NOMO-1 treated with dmso at 0.1 percent for 144 hours (cell line): Measurements from ENCODE around the gene SCARB1.

Source experiments
- DNase-seq: peaks from one replicate; lab custom pipeline; 2025; ENCODE audit not compliant: unreplicated experiment; lab: John Stamatoyannopoulos, UW

Gene SCARB1

DNA sequence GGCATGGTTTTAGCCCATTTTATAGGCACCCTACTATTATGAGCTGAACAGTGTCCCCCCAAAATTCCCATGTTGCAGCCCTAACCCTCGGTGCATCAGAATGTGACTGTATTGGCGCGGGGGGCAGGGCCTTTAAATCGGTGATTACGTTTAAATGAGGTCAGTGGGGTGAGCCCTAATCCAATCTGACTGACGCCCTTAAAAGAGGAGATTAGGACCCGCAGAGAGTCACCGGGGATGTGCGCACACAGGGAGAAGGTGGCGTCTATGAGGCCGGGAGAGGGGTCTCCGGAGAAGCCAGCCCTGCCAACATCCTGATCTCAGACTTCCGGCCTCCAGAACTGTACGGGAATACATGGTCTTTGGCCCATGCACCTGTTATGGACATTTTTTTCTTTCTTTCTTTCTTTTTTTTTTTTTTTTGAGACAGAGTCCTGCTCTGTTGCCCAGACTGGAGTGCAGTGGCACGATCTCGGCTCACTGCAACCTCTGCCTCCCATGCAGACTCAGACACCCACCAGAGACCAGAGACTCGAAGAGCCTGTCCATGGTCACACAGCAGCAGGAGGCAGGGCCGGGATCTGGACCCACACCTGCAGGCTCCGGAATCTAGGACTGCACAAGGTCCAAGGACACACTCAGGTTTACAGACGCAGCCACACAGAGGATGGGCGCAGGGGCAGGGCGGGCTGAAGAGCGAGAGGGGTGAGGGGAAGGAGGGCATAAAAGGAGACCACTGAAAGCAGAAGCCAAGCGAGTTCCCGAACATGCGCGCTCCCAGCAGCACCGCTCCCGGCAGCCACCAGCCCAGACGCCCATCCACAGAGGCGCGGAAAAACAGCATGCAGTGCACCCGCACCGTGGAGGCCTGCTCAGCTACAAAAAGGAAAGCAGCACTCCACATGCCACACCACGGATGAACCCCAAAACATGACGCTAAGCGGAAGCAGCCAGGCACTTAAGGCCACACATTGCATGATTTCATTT, 19.0 kb downstream of the SCARB1 start:
- no peak for DNase-seq

DNA sequence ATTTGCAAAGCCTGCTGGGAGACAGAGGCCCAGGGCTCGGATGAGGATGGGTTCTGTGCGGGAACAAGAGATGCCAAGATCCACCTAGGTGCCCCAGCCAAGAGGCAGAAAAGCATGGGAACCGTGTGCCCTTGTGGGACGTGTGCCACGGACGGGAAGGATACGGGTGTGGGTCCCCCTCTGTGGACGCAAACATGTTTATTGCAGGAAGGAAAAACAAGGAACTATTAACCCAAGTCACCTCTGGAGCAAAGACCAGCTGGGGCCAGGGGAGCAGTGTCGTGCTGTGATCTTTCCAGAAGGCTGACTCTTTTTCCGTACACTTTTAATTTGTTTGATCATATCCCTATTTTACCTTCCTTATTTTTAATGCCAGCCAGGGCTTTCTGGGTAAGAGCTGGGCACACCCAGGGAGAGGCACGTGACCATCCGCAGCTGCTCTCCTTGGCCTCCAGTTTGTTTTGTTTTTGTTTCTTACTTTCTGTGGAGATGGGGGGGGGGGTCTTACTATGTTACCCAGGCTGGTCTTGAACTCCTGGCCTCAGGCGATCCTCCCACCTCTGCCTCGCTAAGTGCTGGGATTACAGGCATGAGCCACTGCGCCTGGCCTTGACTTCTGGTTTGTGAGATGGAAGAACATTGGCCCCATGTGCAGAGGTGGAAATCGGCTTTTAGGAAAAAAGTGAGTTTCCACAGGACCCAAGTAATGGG, 20.7 kb downstream of the SCARB1 start:
- no peak for DNase-seq

DNA sequence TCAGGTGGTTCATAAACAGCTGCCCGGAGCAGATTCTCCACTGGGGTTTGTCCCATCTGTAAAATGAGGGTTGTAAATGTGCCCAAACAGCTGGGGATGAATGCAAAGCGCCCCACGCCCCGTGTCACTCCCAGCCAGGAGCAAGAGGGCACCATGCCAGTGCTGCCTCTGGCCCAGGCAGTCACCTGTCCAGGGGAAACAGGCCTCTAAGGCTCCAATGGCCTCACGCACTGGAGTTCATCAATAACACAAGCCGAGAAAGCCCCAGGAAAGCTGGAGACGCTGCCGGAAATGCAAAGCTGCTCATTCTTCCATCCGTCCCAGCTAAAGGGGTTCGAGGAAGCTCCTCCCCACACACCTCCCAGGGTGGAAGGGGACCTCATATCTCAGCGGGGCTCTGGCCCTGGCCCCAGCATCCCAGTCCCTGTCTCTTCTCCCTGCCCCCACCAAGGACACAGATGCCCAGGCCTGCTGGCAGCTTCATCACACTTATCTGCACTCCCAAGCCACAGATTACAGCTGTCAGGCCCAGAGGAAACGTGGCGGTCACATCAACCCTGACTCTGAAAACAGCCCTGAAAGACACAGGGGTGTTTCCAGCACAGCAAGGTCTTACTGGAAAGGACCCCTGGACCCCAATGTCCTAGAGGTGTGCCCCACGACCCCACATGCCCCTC, 21.5 kb downstream of the SCARB1 start:
- no peak for DNase-seq

DNA sequence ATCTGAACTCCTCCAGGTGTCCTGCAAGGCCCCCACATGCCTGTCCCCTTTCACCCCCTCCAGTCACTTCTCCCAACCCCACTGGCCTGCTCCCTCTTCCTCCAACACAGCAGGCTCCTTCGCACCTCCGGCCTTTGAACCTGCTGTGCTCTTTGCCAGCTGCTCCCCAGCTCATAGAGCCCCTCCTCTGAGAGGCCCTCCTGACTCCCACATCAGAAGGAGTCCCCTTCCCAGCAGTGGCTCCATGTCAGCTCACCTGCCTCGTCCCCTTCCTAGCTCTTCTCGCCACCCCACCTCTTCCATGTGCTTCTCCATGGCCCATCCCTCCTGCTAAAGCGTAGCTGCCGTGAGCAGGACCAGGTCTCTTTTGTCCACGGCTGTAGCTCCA, 22.1 kb downstream of the SCARB1 start:
- no peak for DNase-seq

DNA sequence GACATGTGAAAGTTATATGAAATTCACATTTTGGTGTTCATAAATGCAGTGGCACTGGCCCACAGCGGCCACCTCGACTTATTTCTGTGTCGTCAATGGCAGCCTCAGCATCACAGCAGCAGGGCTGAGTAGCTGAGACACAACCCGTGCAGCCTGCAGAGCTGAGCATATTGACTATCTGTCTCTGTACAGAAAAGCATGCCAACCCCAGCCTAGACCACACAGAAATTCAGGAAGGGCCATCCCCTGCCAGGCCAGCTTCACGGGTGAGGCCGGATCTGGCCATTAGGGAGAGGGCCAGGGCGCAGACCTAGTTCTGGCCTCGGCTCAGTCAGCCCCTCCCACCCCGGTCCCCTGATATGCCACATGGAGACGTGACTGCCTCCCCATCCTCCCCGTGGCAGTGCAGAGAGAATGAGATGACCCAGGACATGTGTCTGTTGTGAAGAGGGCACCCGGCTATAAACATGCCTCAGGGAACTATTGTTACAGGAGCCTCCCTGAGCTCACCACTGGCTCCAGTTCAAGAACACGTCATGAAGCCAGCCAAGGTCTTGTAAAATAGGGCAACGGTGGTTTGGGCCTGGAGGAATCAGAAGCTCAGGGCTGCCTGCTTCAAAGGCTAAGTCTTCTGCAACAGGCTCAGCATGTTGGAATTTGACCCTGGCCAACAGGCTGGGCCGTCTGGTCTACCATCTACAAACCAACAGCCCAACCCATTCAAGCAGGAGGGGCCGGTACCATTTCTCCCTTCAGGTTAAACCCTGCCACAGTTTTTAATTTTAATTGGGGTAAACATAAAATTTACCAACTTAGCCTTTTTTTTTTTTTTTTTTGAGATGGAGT, 25.5 kb downstream of the SCARB1 start:
- no peak for DNase-seq

DNA sequence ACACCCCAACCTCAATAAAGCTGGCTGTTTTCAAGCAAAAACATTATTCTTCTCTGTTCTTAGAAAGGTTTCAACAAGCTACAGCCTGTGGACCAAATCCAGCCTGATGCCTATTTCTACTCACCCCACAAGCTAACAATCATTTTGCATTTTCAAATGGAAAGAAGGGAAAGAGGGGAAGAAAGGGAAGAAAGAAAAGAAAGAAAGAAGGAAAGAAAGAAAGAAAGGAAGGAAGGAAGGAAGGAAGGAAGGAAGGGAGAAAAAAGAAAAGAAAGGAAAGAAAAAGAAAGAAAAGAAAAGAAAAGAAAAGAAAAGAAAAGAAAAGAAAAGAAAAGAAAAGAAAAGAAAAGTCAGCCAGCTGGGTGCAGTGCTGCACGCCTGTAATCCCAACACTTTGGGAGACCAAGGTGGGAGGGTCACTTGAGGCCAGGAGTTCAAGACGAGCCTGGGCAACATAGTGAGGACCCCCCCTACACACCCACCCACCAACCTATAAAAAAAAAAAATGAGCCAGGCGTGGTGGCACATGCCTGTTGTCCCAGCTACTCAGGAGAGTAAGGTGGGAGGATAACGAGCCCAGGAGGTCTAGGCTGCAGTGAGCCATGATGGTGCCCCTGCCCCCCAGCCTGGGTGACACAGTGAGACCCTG, 26.3 kb downstream of the SCARB1 start:
- no peak for DNase-seq

DNA sequence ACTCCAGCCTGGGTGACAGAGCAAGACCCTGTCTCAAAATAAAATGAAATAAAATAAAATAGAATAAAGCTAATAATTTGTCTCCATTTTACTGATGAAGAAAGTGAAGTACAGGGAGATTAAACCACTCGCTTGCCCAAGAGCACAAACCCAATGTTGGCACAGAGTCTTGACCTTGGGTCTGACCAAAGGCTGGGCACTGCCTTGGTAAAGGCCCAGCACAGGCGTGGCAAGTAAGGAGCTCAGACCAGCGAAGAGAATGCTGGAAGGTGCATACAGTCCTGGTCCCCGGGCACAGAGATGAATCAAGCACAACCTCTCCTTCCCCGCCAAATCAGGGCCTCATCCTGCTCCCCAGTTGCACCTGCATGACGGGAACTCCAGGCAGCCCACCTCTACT, 26.9 kb downstream of the SCARB1 start:
- no peak for DNase-seq

DNA sequence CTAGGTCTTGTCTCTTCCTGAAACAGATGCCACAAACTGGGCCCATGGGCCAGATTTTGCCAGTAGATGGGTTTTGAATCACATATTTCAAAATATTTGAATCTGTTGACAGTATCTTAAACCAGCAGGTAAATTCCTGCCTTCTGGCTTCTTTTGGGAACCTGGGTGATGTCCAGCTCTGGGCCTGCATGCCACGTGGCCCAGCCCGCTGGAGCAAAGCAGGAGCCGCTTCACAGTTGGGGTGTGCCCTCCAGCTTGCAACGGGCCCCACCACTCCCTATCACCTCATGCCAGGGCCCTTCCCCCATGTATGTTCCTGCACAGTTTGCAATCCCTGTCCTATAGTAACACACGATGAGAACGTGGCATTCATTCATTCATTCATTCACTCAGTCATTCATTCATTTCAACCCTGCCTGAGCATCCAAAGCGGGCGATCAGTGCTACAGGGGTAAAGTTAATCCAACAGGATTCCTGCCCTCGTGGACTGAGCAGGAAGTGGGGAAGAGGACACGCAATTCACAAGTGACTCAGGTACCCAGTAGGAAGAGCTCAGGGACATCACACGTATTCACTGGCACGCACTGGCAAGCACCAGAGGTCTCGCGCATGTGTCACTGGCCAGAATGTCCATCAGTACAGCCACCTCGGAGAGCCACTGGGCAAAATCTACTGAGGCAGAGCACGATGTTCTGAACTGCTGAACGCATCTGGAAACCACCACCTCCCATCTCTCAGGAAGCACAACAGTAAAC, 27.8 kb downstream of the SCARB1 start:
- DNase-seq: no peak

DNA sequence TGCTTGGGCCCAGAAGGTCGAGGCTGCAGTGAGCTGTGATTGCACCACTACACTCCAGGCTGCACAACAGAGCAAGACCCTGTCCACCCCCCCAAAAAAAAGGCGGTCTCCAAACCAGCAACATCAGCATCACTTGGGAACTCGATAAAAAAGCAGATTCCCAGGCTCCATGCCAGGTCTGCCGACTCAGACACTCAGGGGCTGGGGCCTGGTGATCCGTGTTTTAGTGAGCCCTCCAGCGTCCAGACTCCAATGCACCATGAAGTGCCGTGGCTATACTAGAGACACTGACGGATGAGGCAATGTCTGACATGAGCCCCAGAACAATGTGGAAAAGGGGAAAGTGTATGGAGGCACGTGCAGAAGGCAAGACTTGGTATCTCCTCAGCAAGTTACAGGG, 28.8 kb downstream of the SCARB1 start:
- DNase-seq: no peak

DNA sequence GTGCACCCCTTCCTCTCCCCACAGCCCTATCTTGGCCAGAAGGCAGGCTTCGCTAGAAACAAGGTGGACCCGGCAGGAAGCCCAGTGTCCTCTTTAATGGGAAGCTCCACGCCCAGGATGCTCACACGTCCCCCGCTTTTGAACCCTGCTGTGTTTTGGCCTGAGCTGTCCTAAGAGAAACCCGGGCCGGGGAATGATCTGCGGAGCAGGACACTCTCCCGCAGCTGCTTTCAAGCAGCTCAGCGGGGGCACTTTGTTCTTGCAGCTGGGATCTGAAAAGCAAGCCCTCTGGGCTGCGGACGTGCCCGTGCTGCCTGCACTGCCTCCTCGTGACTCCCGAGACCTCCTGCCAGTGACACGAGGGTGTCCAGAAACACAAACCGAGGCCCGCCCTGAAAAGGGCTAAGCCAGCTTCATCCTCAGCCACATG, 30.0 kb downstream of the SCARB1 start:
- DNase-seq: no peak

DNA sequence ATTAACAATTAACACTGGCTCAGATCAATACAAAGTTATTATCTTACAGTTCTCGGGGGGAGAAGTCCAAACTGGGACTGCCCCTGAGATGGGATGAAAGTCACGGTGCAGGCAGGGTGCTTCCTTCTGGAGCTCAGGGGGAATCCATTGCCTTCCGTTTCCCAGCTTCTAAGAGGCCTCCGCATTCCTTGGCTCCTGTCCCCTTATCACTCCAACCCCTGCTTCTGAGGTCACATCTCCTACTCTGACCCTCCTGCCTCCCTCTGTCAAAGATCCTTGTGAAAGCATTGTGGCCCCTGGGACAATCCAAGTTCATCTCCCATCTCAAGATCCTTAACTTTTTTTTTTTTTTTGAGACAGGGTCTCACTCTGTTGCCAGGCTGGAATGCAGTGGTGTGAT, 30.8 kb downstream of the SCARB1 start:
- DNase-seq: no peak

DNA sequence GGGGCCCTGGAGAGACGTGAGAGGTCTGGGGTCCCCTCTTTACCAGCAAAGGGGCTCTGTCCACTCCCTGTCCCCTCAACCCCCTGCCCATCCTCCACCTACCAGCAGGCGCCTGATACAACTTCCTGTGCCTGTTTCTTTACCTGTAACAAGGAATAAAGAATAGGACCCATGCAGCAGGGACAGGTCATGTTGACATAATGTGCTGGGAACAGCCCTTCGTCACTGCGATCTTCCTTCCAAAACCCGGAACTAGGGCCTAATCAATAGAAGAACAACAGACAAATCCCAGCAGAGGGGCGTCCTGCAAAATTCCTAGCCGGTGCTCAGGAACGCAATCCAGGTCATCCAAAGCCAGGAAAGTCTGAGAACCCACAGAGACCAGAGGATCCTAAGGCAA, 32.1 kb downstream of the SCARB1 start:
- no peak for DNase-seq

DNA sequence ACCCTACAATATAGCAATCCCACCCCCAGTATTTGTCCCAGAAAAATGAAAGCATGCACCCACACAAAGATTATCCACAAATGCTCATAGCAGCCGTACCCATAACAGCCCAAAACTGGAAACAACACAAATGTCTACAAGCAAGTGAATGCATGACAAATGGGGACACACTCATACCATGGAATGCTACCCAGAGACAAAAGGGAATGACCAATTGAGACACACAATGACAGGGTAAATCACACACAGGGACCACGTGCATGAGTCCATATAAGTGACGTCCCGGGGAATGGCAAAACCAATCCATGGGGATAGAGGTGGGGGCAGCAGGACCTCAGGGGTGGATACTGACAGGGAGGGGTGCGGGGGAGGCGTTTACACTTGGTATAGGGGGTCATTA, 33.4 kb downstream of the SCARB1 start:
- DNase-seq: no peak

DNA sequence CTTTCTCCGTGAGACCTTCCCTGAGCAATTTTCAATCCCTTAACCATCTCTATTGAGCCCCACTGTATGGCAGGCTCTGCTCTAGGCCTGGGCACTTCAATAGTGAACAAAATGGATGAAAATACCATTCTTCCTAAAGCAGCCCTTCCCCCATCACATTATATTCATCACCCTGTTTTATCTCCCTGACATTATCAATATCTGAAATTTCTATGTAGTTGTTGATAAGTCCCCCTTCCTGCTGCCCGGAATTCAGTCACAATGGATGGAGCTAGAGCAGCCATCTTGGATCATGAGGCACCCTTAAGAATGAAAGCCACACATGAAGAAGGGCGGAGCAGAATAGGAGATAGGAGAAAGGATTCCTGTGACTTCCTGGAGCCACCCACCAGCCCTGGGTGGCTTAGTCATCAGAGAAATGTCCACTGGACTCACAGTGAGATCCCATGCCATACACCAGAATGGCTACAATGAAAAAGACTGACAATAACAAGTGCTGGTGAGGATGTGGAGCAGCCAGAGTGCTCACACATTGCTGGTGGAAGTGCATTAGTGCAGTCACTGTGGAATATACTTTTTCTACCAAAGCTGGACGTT, 33.9 kb downstream of the SCARB1 start:
- DNase-seq: no peak

DNA sequence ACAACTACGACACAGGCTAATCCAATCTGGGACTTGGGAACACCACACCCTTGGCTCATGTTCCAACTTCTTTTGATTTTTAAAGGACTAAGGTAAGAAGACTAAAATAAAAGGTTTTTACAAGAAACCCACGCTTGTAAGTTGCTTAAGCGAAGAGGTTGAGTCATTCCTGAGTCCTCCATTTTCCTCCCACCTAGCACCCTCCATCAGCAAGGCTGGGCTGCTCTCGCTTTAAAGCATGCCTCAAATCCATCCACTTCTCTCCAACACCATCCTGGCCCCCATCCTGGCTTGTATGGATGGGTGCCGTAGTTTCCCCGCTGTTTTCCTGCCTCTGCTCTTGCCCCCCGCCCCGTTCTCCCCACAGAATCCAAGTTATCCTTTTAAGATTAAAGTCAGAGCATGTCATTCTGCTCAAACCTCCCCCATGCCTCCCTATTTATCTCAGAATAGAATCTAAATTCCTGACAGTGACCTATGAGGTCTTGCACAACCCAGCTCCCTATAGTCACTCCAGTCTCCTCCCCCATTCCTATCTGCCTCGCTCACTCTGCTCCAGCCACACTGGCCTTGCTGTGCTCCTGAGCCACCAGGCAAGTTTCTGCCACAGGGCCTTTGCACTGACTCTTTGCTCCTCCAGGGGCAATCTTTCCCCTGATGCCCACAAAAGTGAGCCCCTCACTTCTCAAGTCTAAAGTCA, 34.5 kb downstream of the SCARB1 start:
- no peak for DNase-seq

DNA sequence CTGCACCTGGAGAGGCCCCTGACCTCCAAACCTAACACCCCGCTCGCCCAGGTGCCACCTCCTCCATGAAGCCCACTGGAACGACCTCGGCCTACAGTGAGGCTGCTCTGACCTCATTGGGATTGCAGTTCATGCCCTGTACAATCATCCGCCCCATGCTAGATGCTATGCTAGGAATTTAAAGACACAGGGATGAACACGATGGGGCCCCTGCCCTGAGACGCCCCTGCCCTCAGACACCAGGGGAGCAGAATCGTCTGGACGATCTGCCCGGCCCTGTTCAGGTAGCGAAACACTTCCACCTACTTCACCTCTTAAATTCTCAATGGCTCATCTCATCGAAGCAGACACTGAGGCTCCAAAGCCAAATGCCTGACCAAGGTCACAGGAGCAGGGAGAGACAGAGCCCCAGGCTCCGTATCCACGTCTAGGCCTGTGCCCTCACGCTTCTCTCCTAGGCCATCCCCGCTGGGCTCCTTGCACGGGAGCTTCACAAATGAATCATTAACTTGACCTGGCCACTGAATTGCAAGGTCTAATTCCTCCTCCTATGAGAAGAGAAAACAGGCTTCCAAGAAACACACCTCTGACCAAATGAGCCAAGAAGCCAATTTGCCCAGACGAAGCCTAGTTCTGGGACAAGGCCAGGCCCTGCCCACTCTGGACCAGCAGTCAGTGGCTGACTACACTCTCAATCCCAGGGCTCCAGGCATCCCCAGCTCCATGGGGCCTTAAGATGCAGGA, 35.2 kb downstream of the SCARB1 start:
- no peak for DNase-seq

DNA sequence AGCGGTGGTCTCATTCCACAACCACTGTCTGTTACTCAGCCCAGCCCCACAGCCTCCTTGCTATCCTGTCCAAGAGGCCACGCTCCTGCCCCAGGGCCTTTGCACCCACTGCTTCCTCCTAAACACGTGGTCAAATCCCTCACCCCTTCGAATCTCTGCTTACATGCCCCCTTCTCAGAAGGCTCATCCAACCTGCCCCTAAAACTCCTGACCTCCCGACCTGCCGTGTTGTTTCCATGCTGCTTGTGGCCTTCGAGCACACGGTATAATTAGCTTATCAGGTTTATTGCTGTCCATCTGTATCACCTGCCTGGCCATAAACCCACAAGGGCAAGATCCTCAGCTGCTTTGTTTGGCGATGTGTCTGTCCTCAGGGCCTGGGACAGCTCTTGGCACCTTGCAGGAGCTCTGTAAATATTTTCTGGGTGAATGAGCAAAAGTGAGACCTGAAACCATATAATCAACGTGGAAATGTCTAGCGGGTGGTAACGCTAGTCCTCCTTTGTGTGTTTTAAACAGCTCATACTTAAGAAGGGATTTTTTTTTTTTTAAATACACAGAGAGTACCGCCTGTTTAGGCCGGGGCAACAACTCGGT, 36.0 kb downstream of the SCARB1 start:
- DNase-seq: no peak

DNA sequence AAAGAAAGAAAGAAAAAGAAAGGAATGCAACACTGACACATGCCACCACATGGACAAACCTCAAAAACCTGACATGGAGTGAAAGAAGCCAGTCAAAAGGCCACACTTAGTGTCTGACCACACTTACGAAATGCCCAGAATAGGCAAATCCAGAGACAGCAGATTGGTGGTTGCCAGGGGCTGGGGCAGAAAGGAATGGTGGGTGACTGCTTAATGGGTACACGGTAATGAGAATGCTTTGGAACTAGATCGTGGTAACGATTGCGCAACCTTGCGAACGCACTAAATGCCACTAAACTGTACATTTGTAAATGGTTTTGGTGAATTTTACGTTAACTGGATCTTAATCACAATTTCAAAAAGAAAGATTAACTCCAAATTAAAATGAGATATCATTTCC, 39.5 kb downstream of the SCARB1 start:
- no peak for DNase-seq
